ENCODE results near the gene RRP36. TPM values are rescaled to one million over a fixed set of nuclear protein-coding genes. Genes with fewer than 3 reads are reported as not detected.
A peak's percentile ranks its signal among the peaks of the same experiment; 100 is the strongest.

Gene RRP36
- total and polyA plus RNA-seq, 2 donors from 2014 or later, result 49.2 to 55.2 TPM

DNA sequence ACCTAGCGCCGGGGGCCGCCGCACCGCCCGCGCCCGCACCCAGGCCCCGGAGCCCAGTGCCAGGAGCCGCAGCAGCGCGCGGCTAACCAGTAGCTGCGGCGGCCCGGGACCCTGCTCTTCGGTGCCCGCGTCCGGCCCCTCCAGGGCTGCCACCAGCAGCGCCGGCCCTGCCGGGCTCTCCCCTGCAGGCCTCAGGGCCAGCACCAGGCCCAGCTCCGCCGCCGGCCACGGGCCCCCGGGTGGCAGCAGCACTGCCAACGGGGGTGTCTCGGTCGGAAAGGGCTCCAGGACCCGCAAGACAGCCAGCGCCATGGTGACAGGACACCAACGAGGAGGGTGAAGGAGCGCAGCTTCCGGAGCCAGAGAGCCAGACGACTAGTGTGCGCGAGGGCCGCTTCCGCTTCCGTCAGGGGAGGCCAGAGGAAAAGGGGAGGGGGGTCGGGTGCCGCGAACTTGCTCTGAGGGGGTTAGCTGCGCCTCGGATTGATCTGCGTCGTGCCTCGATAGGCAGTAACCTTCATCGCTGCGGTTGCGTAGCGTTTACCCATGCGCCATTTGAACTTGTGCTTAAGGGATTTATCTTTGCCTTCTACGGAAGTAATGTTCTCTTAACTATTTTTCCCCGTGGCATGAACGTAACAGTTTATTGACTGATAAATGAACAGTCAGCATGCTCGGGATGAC lies 42.4 kb upstream of the RRP36 start, which contains the start of gene PEX6:
PEX6 (minus strand) TSS at position 343 of the 684 bp plus-strand sequence; CDS start at position 312, 31 bp downstream.
- peaks cover 0 to 17% (median 6%) of the 10 kb centered on the region in 3 donors for H3K4me1 ChIP-seq (ENCODE audit: control insufficient read depth in 2 of 3, insufficient read depth in 2 of 3, low read depth in 1 of 3, low read length in 3 of 3)
- intact Hi-C loops (cut with DNase I), result no loop called here
- peak within 1 kb of the TSS; percentile 94 to 99 (median 97) for H3K4me3 ChIP-seq (ENCODE audit: low read length in 3 of 3)
- peak within 1 kb of the TSS; percentile 83 to 95 (median 94) for H3K9ac ChIP-seq (ENCODE audit: low read length in 3 of 3)
- H3K36me3 ChIP-seq (ENCODE audit: control insufficient read depth in 2 of 3, insufficient read depth in 3 of 3, low read length in 3 of 3), result no peaks in the 10 kb centered on the region
- H3K9me3 ChIP-seq (ENCODE audit: control insufficient read depth in 2 of 3, insufficient read depth in 1 of 3, low read length in 3 of 3), result no peaks in the 10 kb centered on the region
- H3K27me3 ChIP-seq (ENCODE audit: control insufficient read depth, insufficient read depth, low read length), result no peaks in the 10 kb centered on the region
- FAIRE-seq, result no peak
- peak; percentile 87 to 98 (median 94) for DNase-seq
- peak within 1 kb of the TSS; percentile 76 to 78 for H3K27ac ChIP-seq (ENCODE audit: low read depth in 2 of 2, low read length in 2 of 2)
- TF ChIP-seq, protein P1, sequence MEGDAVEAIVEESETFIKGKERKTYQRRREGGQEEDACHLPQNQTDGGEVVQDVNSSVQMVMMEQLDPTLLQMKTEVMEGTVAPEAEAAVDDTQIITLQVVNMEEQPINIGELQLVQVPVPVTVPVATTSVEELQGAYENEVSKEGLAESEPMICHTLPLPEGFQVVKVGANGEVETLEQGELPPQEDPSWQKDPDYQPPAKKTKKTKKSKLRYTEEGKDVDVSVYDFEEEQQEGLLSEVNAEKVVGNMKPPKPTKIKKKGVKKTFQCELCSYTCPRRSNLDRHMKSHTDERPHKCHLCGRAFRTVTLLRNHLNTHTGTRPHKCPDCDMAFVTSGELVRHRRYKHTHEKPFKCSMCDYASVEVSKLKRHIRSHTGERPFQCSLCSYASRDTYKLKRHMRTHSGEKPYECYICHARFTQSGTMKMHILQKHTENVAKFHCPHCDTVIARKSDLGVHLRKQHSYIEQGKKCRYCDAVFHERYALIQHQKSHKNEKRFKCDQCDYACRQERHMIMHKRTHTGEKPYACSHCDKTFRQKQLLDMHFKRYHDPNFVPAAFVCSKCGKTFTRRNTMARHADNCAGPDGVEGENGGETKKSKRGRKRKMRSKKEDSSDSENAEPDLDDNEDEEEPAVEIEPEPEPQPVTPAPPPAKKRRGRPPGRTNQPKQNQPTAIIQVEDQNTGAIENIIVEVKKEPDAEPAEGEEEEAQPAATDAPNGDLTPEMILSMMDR (IDR thresholded peaks at IDR 0.05; ENCODE audit: borderline replicate concordance, extremely low read depth, insufficient read depth), result no peak

DNA sequence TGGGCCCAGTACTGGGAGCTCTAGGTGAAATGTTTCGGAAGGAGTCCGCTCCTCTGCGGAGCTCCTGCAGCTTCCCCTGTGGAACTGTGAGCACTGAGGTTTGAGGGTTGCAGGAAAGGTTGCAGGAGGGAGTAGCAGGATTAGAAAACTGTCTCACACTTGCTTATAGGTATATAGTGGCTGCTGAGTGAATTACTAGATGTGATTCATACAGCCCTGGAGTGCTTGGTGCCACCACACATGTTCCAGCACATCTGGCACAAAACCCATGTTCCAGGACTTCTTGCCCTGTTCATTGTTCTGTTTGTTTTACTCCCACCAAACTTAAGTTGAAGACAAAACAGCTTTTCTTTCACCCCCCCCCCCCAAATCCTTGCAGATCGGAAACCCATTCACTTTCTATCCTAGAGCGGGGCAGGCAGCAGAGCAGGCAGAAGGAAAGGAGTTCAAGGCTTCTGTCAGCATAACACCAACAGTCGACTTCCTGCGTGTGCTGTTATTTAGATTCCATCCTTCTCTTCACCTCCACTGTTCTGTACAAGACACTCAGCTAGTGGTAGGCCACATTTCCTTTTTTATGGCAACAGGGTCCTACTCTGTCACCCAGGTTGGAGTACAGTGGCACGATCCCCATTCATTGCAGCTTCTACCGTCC lies 41.8 kb upstream of the RRP36 start:
- peak overlapping the region; percentile 76 to 78 for H3K27ac ChIP-seq (ENCODE audit: low read depth in 2 of 2, low read length in 2 of 2)
- H3K9me3 ChIP-seq (ENCODE audit: control insufficient read depth in 2 of 3, insufficient read depth in 1 of 3, low read length in 3 of 3), result no peaks in the 10 kb centered on the region
- H3K27me3 ChIP-seq (ENCODE audit: control insufficient read depth, insufficient read depth, low read length), result no peaks in the 10 kb centered on the region
- peaks cover 0 to 17% (median 6%) of the 10 kb centered on the region in 3 donors for H3K4me1 ChIP-seq (ENCODE audit: control insufficient read depth in 2 of 3, insufficient read depth in 2 of 3, low read depth in 1 of 3, low read length in 3 of 3)
- FAIRE-seq (no peak), DNase-seq (no peak)
- H3K36me3 ChIP-seq (ENCODE audit: control insufficient read depth in 2 of 3, insufficient read depth in 3 of 3, low read length in 3 of 3), result no peaks in the 10 kb centered on the region
- H3K4me3 ChIP-seq (ENCODE audit: low read length in 3 of 3), result peak overlapping the region; percentile 94 to 99 (median 97)
- TF ChIP-seq, protein P1 (IDR thresholded peaks at IDR 0.05; ENCODE audit: borderline replicate concordance, extremely low read depth, insufficient read depth), result no peak
- H3K9ac ChIP-seq (ENCODE audit: low read length in 3 of 3), result peak overlapping the region; percentile 83 to 95 (median 94)
- intact Hi-C loops (cut with DNase I), result no loop called here

DNA sequence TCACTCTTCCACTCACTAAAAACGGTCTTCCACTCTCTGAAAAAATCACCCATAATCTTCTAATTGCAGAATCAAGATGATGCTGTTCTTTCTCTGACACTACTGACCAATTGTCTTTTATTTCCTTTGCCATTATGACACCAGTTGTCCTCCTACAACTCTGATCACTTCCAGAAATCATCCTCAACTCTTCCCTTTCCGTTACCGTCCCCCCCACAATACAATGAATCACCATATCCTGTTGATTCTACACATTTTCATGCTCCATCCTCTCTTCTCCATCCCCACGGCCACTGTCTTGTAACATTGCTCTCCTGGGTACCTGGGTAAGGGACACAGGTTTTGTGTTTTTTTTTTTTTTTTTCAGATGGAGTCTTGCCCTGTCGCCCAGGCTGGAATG lies 39.6 kb upstream of the RRP36 start:
- H3K9ac ChIP-seq (ENCODE audit: low read length in 3 of 3), result no peak overlapping the region
- DNase-seq (no peak), FAIRE-seq (no peak)
- H3K9me3 ChIP-seq (ENCODE audit: control insufficient read depth in 2 of 3, insufficient read depth in 1 of 3, low read length in 3 of 3), result no peaks in the 10 kb centered on the region
- no peak overlapping the region for H3K4me3 ChIP-seq (ENCODE audit: low read length in 3 of 3)
- TF ChIP-seq, protein P1 (IDR thresholded peaks at IDR 0.05; ENCODE audit: borderline replicate concordance, extremely low read depth, insufficient read depth), result no peak
- H3K36me3 ChIP-seq (ENCODE audit: control insufficient read depth in 2 of 3, insufficient read depth in 3 of 3, low read length in 3 of 3), result no peaks in the 10 kb centered on the region
- peaks cover 2 to 28% (median 10%) of the 10 kb centered on the region in 3 donors for H3K4me1 ChIP-seq (ENCODE audit: control insufficient read depth in 2 of 3, insufficient read depth in 2 of 3, low read depth in 1 of 3, low read length in 3 of 3)
- intact Hi-C loops (cut with DNase I), result no loop called here
- H3K27me3 ChIP-seq (ENCODE audit: control insufficient read depth, insufficient read depth, low read length), result no peaks in the 10 kb centered on the region
- H3K27ac ChIP-seq (ENCODE audit: low read depth in 2 of 2, low read length in 2 of 2), result no peak overlapping the region

Measured in kidney (tissue), 14 donors.